ENCODE measurements around the gene MYO7B.
A peak's percentile ranks its signal among the peaks of the same experiment; 100 is the strongest.

MYO7B gene

DNA sequence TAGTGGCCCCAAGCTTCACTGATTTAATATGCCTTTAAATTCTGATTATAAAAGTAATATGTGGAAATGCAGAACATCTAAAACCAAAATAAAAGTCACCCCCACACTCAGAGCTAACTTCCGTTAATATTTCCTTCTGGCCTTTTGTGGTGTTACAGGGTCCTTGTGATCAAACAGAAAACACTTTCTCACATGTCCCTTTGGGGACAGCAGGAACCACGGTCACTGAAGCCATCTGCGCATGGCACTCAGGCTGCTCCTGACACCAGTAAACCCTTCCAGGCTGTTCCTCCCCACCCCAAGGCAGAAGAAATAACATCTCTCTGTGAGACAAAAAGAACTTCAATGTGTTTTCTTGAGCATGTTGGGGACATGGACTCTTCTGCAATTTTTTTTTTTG lies 85.4 kb downstream of the MYO7B start:
- TF ChIP-seq, protein P1, sequence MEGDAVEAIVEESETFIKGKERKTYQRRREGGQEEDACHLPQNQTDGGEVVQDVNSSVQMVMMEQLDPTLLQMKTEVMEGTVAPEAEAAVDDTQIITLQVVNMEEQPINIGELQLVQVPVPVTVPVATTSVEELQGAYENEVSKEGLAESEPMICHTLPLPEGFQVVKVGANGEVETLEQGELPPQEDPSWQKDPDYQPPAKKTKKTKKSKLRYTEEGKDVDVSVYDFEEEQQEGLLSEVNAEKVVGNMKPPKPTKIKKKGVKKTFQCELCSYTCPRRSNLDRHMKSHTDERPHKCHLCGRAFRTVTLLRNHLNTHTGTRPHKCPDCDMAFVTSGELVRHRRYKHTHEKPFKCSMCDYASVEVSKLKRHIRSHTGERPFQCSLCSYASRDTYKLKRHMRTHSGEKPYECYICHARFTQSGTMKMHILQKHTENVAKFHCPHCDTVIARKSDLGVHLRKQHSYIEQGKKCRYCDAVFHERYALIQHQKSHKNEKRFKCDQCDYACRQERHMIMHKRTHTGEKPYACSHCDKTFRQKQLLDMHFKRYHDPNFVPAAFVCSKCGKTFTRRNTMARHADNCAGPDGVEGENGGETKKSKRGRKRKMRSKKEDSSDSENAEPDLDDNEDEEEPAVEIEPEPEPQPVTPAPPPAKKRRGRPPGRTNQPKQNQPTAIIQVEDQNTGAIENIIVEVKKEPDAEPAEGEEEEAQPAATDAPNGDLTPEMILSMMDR (conservative IDR thresholded peaks at IDR 0.05; ENCODE audit: low read depth, low read length), result no peak
- no peak overlapping the region for H3K4me3 ChIP-seq (ENCODE audit: low read depth, low read length)
- no peak for DNase-seq (ENCODE audit: low read depth)

DNA sequence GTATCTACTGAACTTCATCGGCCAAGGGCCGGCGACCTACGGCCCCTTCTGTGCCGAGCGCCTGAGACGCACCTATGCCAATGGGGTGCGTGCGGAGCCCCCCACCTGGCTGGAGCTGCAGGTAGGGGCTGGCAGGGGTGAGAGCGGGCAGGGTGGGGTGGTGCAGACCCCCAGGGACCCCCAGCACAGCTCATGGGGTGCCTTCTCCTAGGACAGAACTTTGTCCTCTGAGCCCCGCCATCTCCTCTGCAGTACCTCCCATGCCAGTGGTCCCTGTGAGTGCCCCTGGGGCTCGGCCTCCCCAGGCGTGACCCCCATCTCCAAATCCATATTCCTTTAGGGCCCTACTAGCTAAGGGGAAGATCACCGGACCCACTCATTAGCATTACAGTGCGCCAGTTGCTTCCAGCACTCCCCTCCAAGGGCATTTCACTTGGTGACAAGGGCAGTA lies 86.5 kb downstream of the MYO7B start:
- TF ChIP-seq, protein P1 (conservative IDR thresholded peaks at IDR 0.05; ENCODE audit: low read depth, low read length), result no peak
- no peak overlapping the region for H3K4me3 ChIP-seq (ENCODE audit: low read depth, low read length)
- DNase-seq (ENCODE audit: low read depth), result no peak

DNA sequence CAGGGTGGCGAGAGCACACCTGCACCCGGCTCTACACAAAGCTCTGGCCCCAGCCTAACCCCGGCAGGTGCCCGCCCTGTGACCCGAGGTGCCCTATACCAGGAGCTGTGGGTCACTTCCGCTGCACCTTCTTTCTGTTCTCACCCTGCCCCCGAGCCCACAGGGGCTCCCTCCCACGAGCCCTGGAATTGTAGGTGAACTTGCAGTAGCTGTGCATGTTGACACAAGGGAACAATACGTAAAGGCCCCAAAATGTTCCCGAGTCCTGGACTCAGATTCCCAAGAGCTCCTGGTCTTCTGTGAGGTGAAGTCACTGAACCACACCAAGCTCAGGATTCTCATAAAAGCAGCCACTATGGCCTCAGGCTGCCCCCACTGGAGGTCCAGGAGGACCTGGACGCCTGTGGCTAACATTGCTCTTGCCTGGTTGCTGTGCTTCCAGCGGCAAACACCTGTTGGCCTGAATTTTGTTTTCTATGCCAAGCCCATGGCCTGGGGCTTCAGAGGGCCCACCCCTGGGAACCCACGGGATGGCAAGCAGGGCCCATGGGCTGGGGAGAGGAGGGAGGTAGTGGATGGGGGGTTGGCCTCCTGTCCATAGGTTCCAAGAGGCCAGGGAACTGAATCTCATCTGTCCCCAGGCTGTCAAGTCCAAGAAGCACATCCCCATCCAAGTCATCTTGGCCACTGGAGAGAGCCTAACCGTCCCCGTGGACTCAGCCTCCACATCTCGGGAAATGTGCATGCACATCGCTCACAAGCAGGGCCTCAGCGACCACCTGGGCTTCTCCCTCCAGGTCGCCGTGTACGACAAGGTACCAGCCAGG lies 87.3 kb downstream of the MYO7B start:
- no peak overlapping the region for H3K4me3 ChIP-seq (ENCODE audit: low read depth, low read length)
- TF ChIP-seq, protein P1 (conservative IDR thresholded peaks at IDR 0.05; ENCODE audit: low read depth, low read length), result no peak
- DNase-seq (ENCODE audit: low read depth), result no peak

DNA sequence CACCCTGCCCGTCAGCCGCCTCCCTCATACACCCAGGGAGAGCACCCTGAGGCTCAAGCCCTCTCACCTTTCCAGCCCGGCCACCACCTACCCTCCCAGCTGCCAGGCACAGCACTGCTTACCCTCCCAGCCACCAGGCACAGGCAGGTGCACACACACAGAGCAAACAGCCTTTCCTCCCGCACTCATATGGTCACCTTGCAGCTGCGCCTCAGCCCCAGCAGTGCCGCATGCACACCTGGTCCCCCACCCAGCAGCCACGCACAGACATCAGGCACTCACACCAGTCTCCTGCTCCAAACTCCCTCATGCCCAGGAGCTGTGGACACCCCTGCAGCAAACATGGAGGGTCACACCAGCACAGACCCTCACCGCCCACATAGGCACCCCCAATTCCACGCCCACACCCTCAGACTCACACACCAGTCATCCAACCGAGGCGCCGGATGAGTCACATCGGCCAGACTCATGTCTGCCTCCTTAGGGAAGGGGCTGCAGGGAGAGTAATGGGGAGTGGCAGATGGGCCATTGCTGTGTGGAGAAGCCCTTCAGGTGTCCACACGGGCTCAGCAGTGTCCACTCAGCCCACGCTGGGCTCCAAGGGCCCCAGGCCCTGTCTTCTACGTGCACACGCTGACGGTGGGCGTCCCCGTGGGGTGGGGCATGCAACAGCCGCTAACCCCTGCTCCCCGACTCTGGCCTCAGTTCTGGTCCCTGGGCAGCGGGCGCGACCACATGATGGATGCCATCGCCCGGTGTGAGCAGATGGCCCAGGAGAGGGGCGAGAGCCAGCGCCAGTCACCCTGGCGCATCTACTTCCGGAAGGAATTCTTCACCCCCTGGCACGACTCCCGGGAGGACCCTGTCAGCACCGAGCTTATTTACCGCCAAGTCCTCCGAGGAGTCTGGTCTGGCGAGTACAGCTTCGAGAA lies 88.2 kb downstream of the MYO7B start:
- TF ChIP-seq, protein P1 (conservative IDR thresholded peaks at IDR 0.05; ENCODE audit: low read depth, low read length), result no peak
- peak; percentile 36 for DNase-seq (ENCODE audit: low read depth)
- no peak overlapping the region for H3K4me3 ChIP-seq (ENCODE audit: low read depth, low read length)

DNA sequence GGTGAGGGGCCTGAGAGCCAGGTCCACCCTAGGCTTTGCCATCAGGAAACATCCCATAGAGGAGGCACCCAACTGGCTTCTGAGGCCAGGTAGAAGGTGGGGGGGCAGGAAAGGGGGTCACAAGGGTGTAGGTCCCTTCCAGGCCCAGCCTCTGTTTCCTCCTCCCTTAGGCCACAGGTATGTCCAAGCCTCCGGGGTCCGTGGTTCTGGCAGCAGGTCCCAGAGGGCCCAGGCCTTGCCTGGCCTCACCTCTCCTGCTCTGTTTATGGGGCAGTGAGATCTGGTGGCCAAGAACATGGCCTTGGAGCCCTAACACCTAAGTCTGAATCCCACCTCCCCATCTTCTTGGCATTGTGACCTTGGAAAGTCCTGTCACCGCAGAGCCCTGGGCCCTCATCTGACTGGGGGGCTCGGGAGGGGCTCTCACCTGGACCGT lies 88.9 kb downstream of the MYO7B start:
- no peak for DNase-seq (ENCODE audit: low read depth)
- TF ChIP-seq, protein P1 (conservative IDR thresholded peaks at IDR 0.05; ENCODE audit: low read depth, low read length), result no peak

DNA sequence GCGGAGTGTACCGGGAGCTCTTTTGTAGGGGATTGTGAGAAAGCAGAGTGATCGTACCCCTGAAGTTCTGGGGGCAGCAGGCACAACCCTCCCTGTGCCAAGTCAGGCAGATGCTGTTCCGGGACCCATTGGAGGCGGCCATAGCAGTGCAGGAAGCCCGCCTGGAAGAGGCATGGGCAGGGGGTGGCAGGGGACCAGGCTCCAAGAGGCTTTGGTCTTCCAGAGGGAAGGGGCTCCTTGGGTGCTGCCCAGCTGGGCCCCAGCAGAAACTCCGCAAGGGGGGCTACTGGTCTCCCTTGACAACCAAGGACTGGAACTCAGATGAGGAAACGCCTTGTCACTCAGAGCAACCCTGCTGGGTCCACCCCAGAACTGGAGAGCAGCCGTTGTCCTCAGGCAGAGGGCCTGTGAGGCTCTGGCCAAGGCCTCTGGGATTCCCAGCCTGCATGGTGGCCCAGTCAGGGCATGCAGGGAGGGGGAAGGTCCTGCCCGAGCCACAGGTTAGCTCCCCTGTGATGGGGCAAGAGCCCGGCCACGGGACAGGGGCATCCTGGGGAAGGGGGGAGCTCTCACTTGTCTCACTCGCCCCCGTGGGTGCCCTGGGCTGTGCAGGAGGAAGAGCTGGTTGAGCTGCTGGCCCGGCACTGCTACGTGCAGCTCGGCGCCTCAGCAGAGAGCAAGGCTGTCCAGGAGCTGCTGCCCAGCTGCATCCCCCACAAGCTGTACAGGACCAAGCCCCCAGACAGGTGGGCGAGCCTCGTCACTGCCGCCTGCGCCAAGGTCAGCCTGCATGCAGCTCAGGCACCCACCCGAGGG lies 89.5 kb downstream of the MYO7B start:
- TF ChIP-seq, protein P1 (conservative IDR thresholded peaks at IDR 0.05; ENCODE audit: low read depth, low read length), result no peak
- DNase-seq (ENCODE audit: low read depth), result no peak
- H3K4me3 ChIP-seq (ENCODE audit: low read depth, low read length), result no peak overlapping the region

More for the DNA sequence above, 88.9 kb downstream of the MYO7B start:
- no peak overlapping the region for H3K4me3 ChIP-seq (ENCODE audit: low read depth, low read length)

All from choroid plexus epithelial cell (primary cell).